Peyer's patch (tissue), 4 donors: ENCODE measurements around the gene SLC44A4. TPM values are rescaled to one million over a fixed set of nuclear protein-coding genes. Genes with fewer than 3 reads are reported as not detected.

Experiments
- DNase-seq, 3 donors: peaks; one replicate each; pipeline ENCODE4 v3.0.0-alpha.2; 2017 to 2019
- H3K27ac ChIP-seq, 4 donors: fragments of 200-600 bp; sonication (generic); one replicate each; pipeline ENCODE4 v1.5.1; 2016 to 2019
- H3K27me3 ChIP-seq, 2 donors: fragments of 200-600 bp; sonication (generic); one replicate each; pipeline ENCODE4 v1.5.1; 2019
- H3K36me3 ChIP-seq, 3 donors: fragments of 200-600 bp; sonication (generic); one replicate each; pipeline ENCODE4 v1.5.1; 2016 to 2019
- H3K4me1 ChIP-seq, 4 donors: fragments of 200-600 bp; sonication (generic); one replicate each; pipeline ENCODE4 v1.5.1; 2016 to 2019
- H3K4me3 ChIP-seq, 4 donors: fragments of 200-600 bp; sonication (generic); 1 replicate in 3 of 4; 2 replicates in 1 of 4; pipeline ENCODE4 v1.5.1; 2016 to 2019; ENCODE audit warnings: mild to moderate bottlenecking in 1 of 4
- H3K9me3 ChIP-seq, 4 donors: fragments of 200-600 bp; sonication (generic); one replicate each; pipeline ENCODE4 v1.5.1; 2016 to 2019; ENCODE audit warnings: mild to moderate bottlenecking in 1 of 4
- CTCF ChIP-seq, 6 experiments: fragments of 450-650 bp in 4 of 6; fragments of 200-600 bp in 2 of 6; sonication (generic) in 1 of 6; IDR thresholded peaks; one replicate each; pipeline ENCODE4 v1.5.1; 2017 to 2019; ENCODE audit warnings: antibody characterized with exemption in 6 of 6, mild to moderate bottlenecking in 3 of 6, moderate library complexity in 1 of 6
- POLR2A ChIP-seq, 2 donors: fragments of 450-650 bp; IDR thresholded peaks; one replicate each; pipeline ENCODE4 v1.5.1; 2017; ENCODE audit warnings: antibody characterized with exemption in 2 of 2, mild to moderate bottlenecking in 2 of 2, moderate library complexity in 2 of 2
- total RNA-seq, 4 donors: library from RNA; depleted of rRNA; stranded (reverse); fragments of >200 nt; gene quantifications; one replicate each; pipeline ENCODE4 v1.1.0, GENCODE V29; 2016

The SLC44A4 gene
- total RNA-seq, 4 donors from 2014 or later = 64.4 to 508 (median 436) TPM

- Histone ChIP-seq H3K4me3 (peak overlapping the region in 2 of 4 donors; percentile 19 to 97), H3K4me1 (peaks cover 7 to 37% (median 22%) of the 10 kb centered on the region in 4 donors), H3K9me3 (no peaks in the 10 kb centered on the region), H3K36me3 (peaks cover 0 to 43% (median 0%) of the 10 kb centered on the region in 3 donors), H3K27me3 (no peaks in the 10 kb centered on the region), H3K27ac (peak overlapping the region; percentile 44 to 97 (median 95))
- peak in 1 of 3 donors; percentile 65 for DNase-seq
- TF ChIP-seq POLR2A (IDR thresholded peaks at IDR 0.05) (peak in 1 of 2 donors; percentile 34), CTCF (IDR thresholded peaks at IDR 0.05) (peak in 3 of 6 experiments; percentile 17 to 22 (median 19))
Measured at GRCh38 chr6:31837369-31838113, 41.3 kb downstream of the SLC44A4 start.

GRCh38 chr6:31836474-31837368 lies 42.1 kb downstream of the SLC44A4 start:
- Histone ChIP-seq H3K4me1 (peaks cover 7 to 41% (median 22%) of the 10 kb centered on the region in 4 donors), H3K27me3 (no peaks in the 10 kb centered on the region), H3K36me3 (peaks cover 0 to 43% (median 0%) of the 10 kb centered on the region in 3 donors), H3K27ac (peak overlapping the region; percentile 44 to 97 (median 95)), H3K4me3 (peak overlapping the region; percentile 29 to 97 (median 80)), H3K9me3 (no peaks in the 10 kb centered on the region)
- TF ChIP-seq POLR2A (IDR thresholded peaks at IDR 0.05) = no peak
- no peak for TF ChIP-seq CTCF (IDR thresholded peaks at IDR 0.05)
- no peak for DNase-seq

GRCh38 chr6:31836047-31836473 lies 42.7 kb downstream of the SLC44A4 start:
- Histone ChIP-seq H3K9me3 (no peaks in the 10 kb centered on the region), H3K27me3 (no peaks in the 10 kb centered on the region), H3K4me3 (peak overlapping the region; percentile 29 to 97 (median 80)), H3K27ac (peak overlapping the region; percentile 44 to 97 (median 95)), H3K4me1 (peaks cover 7 to 47% (median 22%) of the 10 kb centered on the region in 4 donors), H3K36me3 (peaks cover 0 to 38% (median 0%) of the 10 kb centered on the region in 3 donors)
- TF ChIP-seq POLR2A (IDR thresholded peaks at IDR 0.05) (no peak), CTCF (IDR thresholded peaks at IDR 0.05) (no peak)
- no peak for DNase-seq

- Histone ChIP-seq H3K9me3 (no peaks in the 10 kb centered on the region), H3K4me1 (peaks cover 7 to 53% (median 22%) of the 10 kb centered on the region in 4 donors), H3K27me3 (no peaks in the 10 kb centered on the region), H3K36me3 (peaks cover 0 to 26% (median 0%) of the 10 kb centered on the region in 3 donors), H3K4me3 (peak overlapping the region; percentile 76 to 97 (median 90)), H3K27ac (peak overlapping the region; percentile 94 to 97 (median 96))
- peak; percentile 83 to 92 (median 90) for DNase-seq
- peak; percentile 38 to 50 for TF ChIP-seq POLR2A (IDR thresholded peaks at IDR 0.05)
- no peak for TF ChIP-seq CTCF (IDR thresholded peaks at IDR 0.05)
Measured at GRCh38 chr6:31834367-31835250, 44.2 kb downstream of the SLC44A4 start.
